Immature natural killer cell (primary cell): ENCODE measurements around the gene NTS. TPM values are rescaled to one million over a fixed set of nuclear protein-coding genes. Genes with fewer than 3 reads are reported as not detected.
A peak's percentile ranks its signal among the peaks of the same experiment; 100 is the strongest.

Experiments
- DNase-seq, 3 donors: peaks; one replicate each; pipeline ENCODE4 v3.0.0; 2022; ENCODE audit warnings: mixed read lengths in 1 of 3
- H3K27ac Mint-ChIP-seq, 6 donors: one replicate each; pipeline ENCODE4 v1.8.0; 2020; ENCODE audit warnings: mixed read lengths in 6 of 6, mild to moderate bottlenecking in 5 of 6, inconsistent platforms in 4 of 6, moderate library complexity in 3 of 6
- H3K27me3 Mint-ChIP-seq, 3 donors: one replicate each; pipeline ENCODE4 v1.8.0; 2020 to 2021; ENCODE audit warnings: low read depth in 3 of 3, mild to moderate bottlenecking in 3 of 3, mixed read lengths in 3 of 3, moderate library complexity in 3 of 3, inconsistent platforms in 1 of 3
- H3K36me3 Mint-ChIP-seq, 3 donors: one replicate each; pipeline ENCODE4 v1.8.0; 2020; ENCODE audit warnings: mixed read lengths in 3 of 3, inconsistent platforms in 2 of 3, mild to moderate bottlenecking in 2 of 3
- H3K4me1 Mint-ChIP-seq, 2 donors: one replicate each; pipeline ENCODE4 v1.8.0; 2020; ENCODE audit warnings: inconsistent platforms in 2 of 2, mild to moderate bottlenecking in 2 of 2, mixed read lengths in 2 of 2, moderate library complexity in 1 of 2
- H3K4me3 Mint-ChIP-seq, 5 donors: one replicate each; pipeline ENCODE4 v1.8.0; 2020; ENCODE audit warnings: mild to moderate bottlenecking in 5 of 5, mixed read lengths in 5 of 5, inconsistent platforms in 3 of 5, moderate library complexity in 3 of 5
- H3K9me3 Mint-ChIP-seq, 6 donors: one replicate each; pipeline ENCODE4 v1.8.0; 2020; ENCODE audit warnings: mild to moderate bottlenecking in 6 of 6, mixed read lengths in 6 of 6, inconsistent platforms in 4 of 6, moderate library complexity in 3 of 6
- polyA plus RNA-seq, 3 donors: library from polyadenylated mRNA; unstranded; fragments of 300-500 nt; fragmentation: Illumina TruSeq; gene quantifications; one replicate each; pipeline ENCODE4 v1.2.3, GENCODE V29; 2021

NTS gene
- polyA plus RNA-seq, 3 donors from 2014 or later: not detected

DNA sequence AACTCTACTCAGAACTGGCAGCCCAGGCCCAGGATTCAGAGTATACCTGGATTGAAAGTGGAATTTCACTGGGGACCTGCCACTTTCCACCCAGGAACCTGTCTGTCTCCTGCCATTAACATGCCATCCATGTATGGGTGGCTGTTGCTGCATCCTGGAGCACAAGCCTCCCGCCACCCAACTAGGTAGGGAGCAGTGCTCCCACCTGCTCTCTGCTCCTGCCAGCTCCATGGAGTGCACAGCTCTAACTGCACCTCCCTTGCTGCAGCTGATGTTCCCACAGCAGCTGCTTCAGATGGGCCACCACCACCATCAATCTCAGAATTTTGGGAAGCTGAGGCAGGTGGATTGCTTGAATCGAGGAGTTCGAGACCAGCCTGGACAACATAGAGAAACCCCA, 17.1 kb upstream of the NTS start:
- Mint-ChIP-seq H3K27ac (no peak overlapping the region), H3K9me3 (peaks cover 0 to 10% (median under 1%) of the 10 kb centered on the region in 6 donors), H3K4me1 (no peaks in the 10 kb centered on the region), H3K36me3 (no peaks in the 10 kb centered on the region), H3K4me3 (no peak overlapping the region), H3K27me3 (peaks cover 0 to 2% (median 0%) of the 10 kb centered on the region in 3 donors)
- no peak for DNase-seq

DNA sequence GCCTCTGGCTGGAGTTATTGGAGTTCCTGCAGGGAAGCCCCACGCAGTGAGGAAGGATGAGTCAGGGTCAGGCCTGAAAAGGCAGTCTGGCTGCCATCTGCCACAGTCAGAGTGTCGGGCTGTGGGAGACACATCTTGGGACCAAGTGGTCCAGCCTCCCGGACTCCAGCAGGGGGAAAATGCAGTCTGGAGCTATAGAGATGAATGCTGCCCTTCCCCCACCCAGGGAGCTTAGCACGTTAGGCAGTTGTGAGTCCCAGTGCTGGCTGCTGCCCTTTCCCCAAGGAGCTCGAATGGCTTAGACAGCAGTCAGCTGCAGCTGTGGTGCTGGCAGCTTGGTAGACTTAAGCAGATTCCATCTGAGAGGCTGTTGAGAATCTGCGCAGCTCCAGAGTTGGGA, 8.2 kb upstream of the NTS start:
- Mint-ChIP-seq H3K27me3 (peaks cover 0 to 2% (median under 1%) of the 10 kb centered on the region in 3 donors), H3K4me1 (no peaks in the 10 kb centered on the region), H3K4me3 (no peak overlapping the region), H3K36me3 (no peaks in the 10 kb centered on the region), H3K9me3 (peaks cover 0 to 3% (median 0%) of the 10 kb centered on the region in 6 donors), H3K27ac (no peak overlapping the region)
- DNase-seq: no peak

DNA sequence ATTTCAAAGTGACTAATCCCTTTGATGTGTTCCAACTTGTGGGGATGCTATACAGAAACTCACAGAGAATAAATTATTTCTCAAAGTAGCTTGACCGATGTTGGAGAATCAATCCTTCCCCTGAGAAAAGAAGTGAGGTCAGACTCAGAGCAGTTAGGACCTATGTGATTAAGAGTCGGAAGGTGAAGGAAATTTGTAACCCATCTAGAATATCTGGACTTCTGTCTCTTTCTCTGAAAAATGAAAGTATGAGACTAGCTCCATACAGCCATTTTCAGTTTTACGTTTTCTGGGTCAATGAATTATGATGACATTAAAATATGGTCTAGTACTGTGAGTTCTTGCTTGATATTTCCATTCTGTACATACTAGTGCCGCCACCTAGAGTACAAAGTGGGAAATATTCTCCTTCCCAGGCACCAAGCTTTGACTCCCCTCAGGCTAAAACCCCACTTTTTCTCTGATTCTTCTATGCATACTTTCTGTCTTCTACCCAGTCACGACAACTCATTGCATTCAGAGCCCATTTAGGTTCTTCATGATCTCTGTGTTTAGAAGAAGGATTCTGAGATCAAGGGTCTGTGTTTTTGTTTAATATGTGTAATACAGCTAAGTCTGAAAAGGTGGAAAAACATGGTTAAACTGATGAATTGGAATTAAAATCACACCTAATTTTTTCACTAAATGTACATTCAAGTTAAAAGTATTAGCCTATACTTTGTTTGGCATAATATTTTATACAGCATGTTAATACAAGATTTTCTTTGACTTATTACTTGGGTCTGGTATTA, 6.9 kb upstream of the NTS start:
- peaks cover 0 to 2% (median 0%) of the 10 kb centered on the region in 6 donors for H3K9me3 Mint-ChIP-seq
- peaks cover 0 to 2% (median 2%) of the 10 kb centered on the region in 3 donors for H3K27me3 Mint-ChIP-seq
- no peak overlapping the region for H3K27ac Mint-ChIP-seq
- peak; percentile 7 to 16 (median 12) for DNase-seq
- no peaks in the 10 kb centered on the region for H3K36me3 Mint-ChIP-seq
- H3K4me3 Mint-ChIP-seq: no peak overlapping the region
- no peaks in the 10 kb centered on the region for H3K4me1 Mint-ChIP-seq

DNA sequence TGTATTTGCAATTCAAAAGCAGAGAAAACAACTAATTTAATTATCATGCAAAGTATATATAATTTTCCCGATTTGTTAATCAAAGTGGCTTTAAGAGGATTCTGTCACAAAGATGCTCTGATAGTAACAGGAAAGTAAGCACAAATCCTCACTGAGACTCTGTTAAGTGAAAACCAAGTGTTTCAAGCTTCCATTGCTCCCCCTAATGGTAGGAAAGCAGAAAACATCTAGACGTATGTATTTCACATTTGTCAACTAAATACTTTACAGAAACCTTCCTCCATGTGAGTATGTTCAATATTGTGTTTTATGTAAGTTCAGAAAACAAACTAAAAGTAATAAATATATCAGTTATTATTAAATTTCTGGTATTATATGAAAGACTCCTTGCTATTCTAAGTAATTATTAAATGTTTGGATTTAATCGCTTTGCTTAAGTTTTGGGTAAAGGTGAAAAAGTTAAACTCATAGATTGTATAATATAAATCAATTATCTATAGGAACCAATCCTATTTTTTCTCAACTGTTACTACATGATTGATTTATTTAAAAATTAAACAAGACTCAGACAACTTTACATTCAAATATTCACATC, 1.5 kb upstream of the NTS start:
- Mint-ChIP-seq H3K4me3 (no peak overlapping the region), H3K27me3 (peaks cover 0 to 2% (median 2%) of the 10 kb centered on the region in 3 donors), H3K9me3 (peaks cover 0 to 3% (median 0%) of the 10 kb centered on the region in 6 donors), H3K27ac (no peak overlapping the region), H3K36me3 (no peaks in the 10 kb centered on the region), H3K4me1 (no peaks in the 10 kb centered on the region)
- peak; percentile 6 to 18 (median 7) for DNase-seq

DNA sequence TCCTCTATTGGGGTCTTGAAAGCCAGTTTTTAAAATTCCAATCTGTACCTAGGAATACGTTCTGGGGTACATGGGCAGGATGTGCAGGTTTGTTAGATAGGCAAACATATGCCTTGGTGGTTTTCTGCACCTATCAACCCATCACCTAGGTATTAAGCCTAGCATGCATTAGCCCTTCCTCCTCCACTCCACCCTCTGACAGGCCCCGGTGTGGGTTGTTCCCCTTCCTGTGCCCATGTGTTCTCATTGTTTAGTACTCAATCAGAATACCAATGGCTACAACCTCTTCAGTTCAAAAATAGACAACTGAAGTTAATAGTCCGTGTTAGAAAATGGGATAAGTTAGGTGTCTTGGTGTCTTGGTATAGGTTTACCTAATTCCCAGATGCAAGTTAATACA, 3.4 kb downstream of the NTS start:
- Mint-ChIP-seq H3K9me3 (peaks cover 0 to 3% (median 0%) of the 10 kb centered on the region in 6 donors), H3K27ac (no peak overlapping the region), H3K4me3 (no peak overlapping the region), H3K27me3 (no peaks in the 10 kb centered on the region), H3K4me1 (no peaks in the 10 kb centered on the region), H3K36me3 (no peaks in the 10 kb centered on the region)
- DNase-seq: no peak

DNA sequence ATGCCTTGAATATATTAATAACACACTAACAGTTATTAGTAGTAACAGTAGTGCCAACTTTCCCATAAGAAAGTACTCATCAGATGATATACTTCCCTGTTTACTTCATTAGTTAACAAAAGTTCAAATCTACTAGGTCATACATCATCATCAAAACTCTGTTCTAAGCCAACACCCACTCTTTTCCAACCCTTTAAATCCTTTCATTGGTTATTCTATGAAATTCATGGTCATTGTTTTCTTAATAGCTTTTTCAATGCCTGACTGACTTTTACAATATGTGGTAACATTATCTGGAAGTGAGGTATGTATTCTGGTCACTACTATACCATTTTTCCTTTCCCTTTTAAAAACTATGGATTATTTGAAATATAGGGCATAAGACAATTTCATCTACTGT, 9.7 kb downstream of the NTS start:
- Mint-ChIP-seq H3K27me3 (peaks cover 0 to 2% (median 0%) of the 10 kb centered on the region in 3 donors), H3K27ac (no peak overlapping the region), H3K4me3 (no peak overlapping the region), H3K36me3 (no peaks in the 10 kb centered on the region), H3K9me3 (peaks cover 0 to 6% (median under 1%) of the 10 kb centered on the region in 6 donors), H3K4me1 (no peaks in the 10 kb centered on the region)
- no peak for DNase-seq

DNA sequence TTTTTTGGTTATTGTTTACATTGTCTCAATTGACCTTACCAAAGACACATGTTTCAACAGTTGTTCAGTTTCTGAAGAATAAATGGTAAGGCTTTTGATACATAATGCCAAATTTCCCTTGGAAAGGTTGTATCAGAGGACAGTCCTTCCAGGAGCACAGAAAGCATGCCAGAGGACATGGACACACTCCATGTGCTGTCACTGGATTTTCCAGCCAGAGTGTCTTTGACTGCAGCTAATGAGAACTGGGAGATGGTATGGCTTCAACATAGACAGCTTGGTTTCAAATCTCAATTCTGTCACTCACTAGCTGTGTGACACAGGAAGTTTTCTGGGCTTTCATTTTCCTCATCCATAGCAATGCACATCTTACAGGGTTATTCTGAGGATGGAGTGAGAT, 20.6 kb downstream of the NTS start:
- Mint-ChIP-seq H3K9me3 (peaks cover 0 to 7% (median 0%) of the 10 kb centered on the region in 6 donors), H3K36me3 (no peaks in the 10 kb centered on the region), H3K27me3 (peaks cover 0 to 2% (median 0%) of the 10 kb centered on the region in 3 donors), H3K27ac (no peak overlapping the region), H3K4me1 (no peaks in the 10 kb centered on the region), H3K4me3 (no peak overlapping the region)
- DNase-seq: no peak

DNA sequence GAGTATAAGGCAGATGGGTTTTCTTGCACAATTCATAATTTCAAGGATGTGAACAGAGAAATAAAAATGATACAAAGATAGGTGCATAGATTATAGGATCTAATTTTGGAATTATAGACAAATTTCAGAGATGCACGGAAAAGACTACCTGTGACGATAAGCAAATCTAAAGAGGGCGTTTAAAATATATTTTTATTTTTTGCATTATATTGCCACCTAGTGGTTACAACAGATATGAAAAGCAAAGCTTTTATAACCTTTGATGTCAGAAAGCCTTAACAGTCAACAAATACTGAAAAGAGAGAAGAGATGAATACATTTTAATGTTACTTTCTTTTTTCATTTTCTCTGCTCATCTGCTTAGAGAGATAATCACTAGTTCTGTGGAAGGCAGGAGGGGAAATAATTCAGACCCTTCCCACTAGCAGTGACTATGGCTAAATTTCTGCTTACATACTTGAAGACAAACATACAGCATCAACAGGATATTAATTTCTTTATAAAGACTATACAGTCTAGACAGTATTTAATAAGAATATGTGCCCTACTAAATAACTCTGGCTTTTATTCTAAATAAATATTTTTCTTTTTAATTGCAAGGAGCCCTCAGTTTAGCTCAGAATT, 46.3 kb downstream of the NTS start:
- Mint-ChIP-seq H3K36me3 (no peaks in the 10 kb centered on the region), H3K4me3 (no peak overlapping the region), H3K27ac (no peak overlapping the region), H3K4me1 (no peaks in the 10 kb centered on the region), H3K27me3 (peaks cover 0 to 2% (median 0%) of the 10 kb centered on the region in 3 donors), H3K9me3 (no peaks in the 10 kb centered on the region)
- peak in 2 of 3 donors; percentile 1 to 9 for DNase-seq

DNA sequence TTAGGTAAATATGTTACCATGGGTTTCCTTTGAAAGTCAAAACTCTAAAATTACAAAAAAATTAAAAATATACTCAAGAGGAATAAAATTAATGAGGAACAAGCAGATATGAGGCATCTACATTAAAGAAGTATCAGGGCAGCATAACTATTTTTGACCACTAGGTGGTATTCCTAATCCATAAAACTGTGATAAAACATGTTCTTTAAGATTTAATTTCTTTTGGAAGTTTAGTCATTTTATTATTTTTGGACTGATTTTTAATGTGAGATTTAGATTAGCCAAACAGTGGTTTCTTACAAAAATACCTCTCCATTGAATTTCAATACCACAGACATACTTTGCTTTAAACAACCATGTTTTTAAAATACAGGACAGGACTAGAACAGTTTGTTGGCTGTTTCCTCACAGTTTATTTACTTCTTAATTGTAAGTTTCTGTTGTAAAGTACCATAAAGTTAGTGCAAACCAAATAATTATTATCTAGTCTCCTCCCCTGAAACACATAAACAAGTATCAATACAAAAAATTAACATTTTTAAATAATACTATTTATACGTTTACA, 49.8 kb downstream of the NTS start:
- Mint-ChIP-seq H3K27me3 (peaks cover 0 to 2% (median 0%) of the 10 kb centered on the region in 3 donors), H3K4me3 (no peak overlapping the region), H3K4me1 (no peaks in the 10 kb centered on the region), H3K36me3 (no peaks in the 10 kb centered on the region), H3K27ac (no peak overlapping the region), H3K9me3 (no peaks in the 10 kb centered on the region)
- DNase-seq: no peak

DNA sequence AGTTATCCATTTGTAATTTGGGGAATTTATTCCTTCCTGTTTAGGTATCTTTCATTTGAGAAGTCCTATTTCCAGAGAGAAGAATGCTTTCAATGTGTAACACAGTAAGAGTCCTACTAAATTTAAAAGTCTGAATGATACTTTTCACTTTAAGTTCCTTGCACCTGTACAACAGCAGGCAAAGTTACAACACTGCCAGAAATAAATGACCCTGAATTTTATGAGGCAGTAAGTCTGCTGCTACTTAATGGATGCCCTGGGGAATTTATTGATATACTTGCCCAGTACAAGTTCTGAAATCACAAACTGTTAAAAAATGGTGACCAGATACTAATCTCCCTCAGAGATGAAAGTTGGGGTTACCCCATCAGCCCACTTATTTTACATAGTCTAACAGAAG, 53.1 kb downstream of the NTS start:
- no peak for DNase-seq
- Mint-ChIP-seq H3K27me3 (no peaks in the 10 kb centered on the region), H3K27ac (no peak overlapping the region), H3K4me1 (no peaks in the 10 kb centered on the region), H3K36me3 (no peaks in the 10 kb centered on the region), H3K9me3 (no peaks in the 10 kb centered on the region), H3K4me3 (no peak overlapping the region)

Other genes with a start within 250 kb of the NTS start
- gene RASSF9, start 37.9 kb upstream of the NTS start, polyA plus RNA-seq: not detected